Measurements from ENCODE around the gene IL1RAPL1.

IL1RAPL1 gene

GRCh38 chrX:29941287-29941686 is 1354.0 kb downstream of the IL1RAPL1 start:
- H3K36me3 ChIP-seq (ENCODE audit: insufficient read depth, low read length): no peaks in the 10 kb centered on the region
- TF ChIP-seq EZH2phosphoT487 (IDR thresholded peaks at IDR 0.05; ENCODE audit: borderline replicate concordance): no peak
- no peak for TF ChIP-seq CTCF (conservative IDR thresholded peaks at IDR 0.05; ENCODE audit: low read length)
- H4K20me1 ChIP-seq (ENCODE audit: insufficient read depth, low read length, poor library complexity, severe bottlenecking): no peaks in the 10 kb centered on the region
- H3F3A ChIP-seq (ENCODE audit: low read depth): no peaks in the 10 kb centered on the region
- H3K79me2 ChIP-seq (ENCODE audit: insufficient read depth, low read length): no peaks in the 10 kb centered on the region
- no peaks in the 10 kb centered on the region for H3K27me3 ChIP-seq (ENCODE audit: insufficient read depth, low read length, poor library complexity, severe bottlenecking)
- no peak overlapping the region for H3K9ac ChIP-seq (ENCODE audit: low read depth, low read length, poor library complexity, severe bottlenecking)
- H3K9me2 ChIP-seq (replicated peaks; ENCODE audit: low read depth, low read length): no peaks in the 10 kb centered on the region
- no peak overlapping the region for H3K4me3 ChIP-seq (ENCODE audit: low read length, poor library complexity, severe bottlenecking)
- no peaks in the 10 kb centered on the region for H3K4me1 ChIP-seq (ENCODE audit: insufficient read depth, low read length, poor library complexity, severe bottlenecking)
- H3K4me2 ChIP-seq (ENCODE audit: low read depth, low read length, poor library complexity, severe bottlenecking): no peak overlapping the region
- no peaks in the 10 kb centered on the region for H3K9me3 ChIP-seq (ENCODE audit: insufficient read depth, low read depth, low read length)
- H2AFZ ChIP-seq (ENCODE audit: low read length): no peak overlapping the region

DNA sequence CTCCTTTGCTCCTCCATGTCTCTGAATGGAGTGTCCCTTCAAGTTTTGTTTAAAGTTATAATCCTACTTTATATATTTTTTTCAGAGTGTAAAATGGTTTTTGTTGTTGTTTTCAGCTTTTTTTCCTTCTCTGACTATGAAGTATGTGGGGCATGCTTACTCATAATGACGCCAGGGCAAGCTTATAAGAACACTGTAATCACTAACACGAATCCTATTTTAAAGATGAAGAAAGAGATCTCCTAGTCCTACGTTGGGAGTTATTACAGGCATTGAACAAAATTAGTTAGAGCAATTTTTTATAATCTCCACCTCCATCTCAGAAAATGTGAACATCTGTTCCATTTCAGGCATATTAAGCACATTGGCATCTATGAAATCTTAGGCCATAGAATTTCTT is 1360.0 kb downstream of the IL1RAPL1 start:
- Histone ChIP-seq H3K4me1 (ENCODE audit: insufficient read depth, low read length, poor library complexity, severe bottlenecking) (no peaks in the 10 kb centered on the region), H3K4me2 (ENCODE audit: low read depth, low read length, poor library complexity, severe bottlenecking) (no peak overlapping the region)
- TF ChIP-seq EZH2phosphoT487 (IDR thresholded peaks at IDR 0.05; ENCODE audit: borderline replicate concordance): no peak
- TF ChIP-seq CTCF (conservative IDR thresholded peaks at IDR 0.05; ENCODE audit: low read length): no peak

GRCh38 chrX:29948653-29949052 is 1361.4 kb downstream of the IL1RAPL1 start:
- Histone ChIP-seq H3K27me3 (ENCODE audit: insufficient read depth, low read length, poor library complexity, severe bottlenecking) (no peaks in the 10 kb centered on the region), H3K79me2 (ENCODE audit: insufficient read depth, low read length) (no peaks in the 10 kb centered on the region), H3K4me2 (ENCODE audit: low read depth, low read length, poor library complexity, severe bottlenecking) (no peak overlapping the region), H3K4me3 (ENCODE audit: low read length, poor library complexity, severe bottlenecking) (no peak overlapping the region), H3K36me3 (ENCODE audit: insufficient read depth, low read length) (no peaks in the 10 kb centered on the region), H4K20me1 (ENCODE audit: insufficient read depth, low read length, poor library complexity, severe bottlenecking) (no peaks in the 10 kb centered on the region), H3K9ac (ENCODE audit: low read depth, low read length, poor library complexity, severe bottlenecking) (no peak overlapping the region), H3K4me1 (ENCODE audit: insufficient read depth, low read length, poor library complexity, severe bottlenecking) (no peaks in the 10 kb centered on the region), H3K9me3 (ENCODE audit: insufficient read depth, low read depth, low read length) (no peaks in the 10 kb centered on the region), H3K9me2 (replicated peaks; ENCODE audit: low read depth, low read length) (no peaks in the 10 kb centered on the region), H2AFZ (ENCODE audit: low read length) (no peak overlapping the region), H3F3A (ENCODE audit: low read depth) (no peaks in the 10 kb centered on the region)
- TF ChIP-seq CTCF (conservative IDR thresholded peaks at IDR 0.05; ENCODE audit: low read length): no peak
- no peak for TF ChIP-seq EZH2phosphoT487 (IDR thresholded peaks at IDR 0.05; ENCODE audit: borderline replicate concordance)

More for the DNA sequence above, 1360.0 kb downstream of the IL1RAPL1 start:
- Histone ChIP-seq H3K79me2 (ENCODE audit: insufficient read depth, low read length) (no peaks in the 10 kb centered on the region), H3K27me3 (ENCODE audit: insufficient read depth, low read length, poor library complexity, severe bottlenecking) (no peaks in the 10 kb centered on the region), H3F3A (ENCODE audit: low read depth) (no peaks in the 10 kb centered on the region), H3K9me3 (ENCODE audit: insufficient read depth, low read depth, low read length) (no peaks in the 10 kb centered on the region), H4K20me1 (ENCODE audit: insufficient read depth, low read length, poor library complexity, severe bottlenecking) (no peaks in the 10 kb centered on the region), H3K9me2 (replicated peaks; ENCODE audit: low read depth, low read length) (no peaks in the 10 kb centered on the region), H3K36me3 (ENCODE audit: insufficient read depth, low read length) (no peaks in the 10 kb centered on the region), H3K4me3 (ENCODE audit: low read length, poor library complexity, severe bottlenecking) (no peak overlapping the region), H3K9ac (ENCODE audit: low read depth, low read length, poor library complexity, severe bottlenecking) (no peak overlapping the region), H2AFZ (ENCODE audit: low read length) (no peak overlapping the region)
